OCI-LY7 (cell line): ENCODE data around the gene OR4D9. TPM values are rescaled to one million over a fixed set of nuclear protein-coding genes. Genes with fewer than 3 reads are reported as not detected.

Experiments
- BruUV-seq: library from RNA; stranded (reverse); fragments of 400-500 nt; replicated peaks from 2 replicates; lab custom pipeline; 2021; lab: Mats Ljungman, UMichigan
- CTCF ChIA-PET: fragments of 300-600 bp; sonication (Branson Sonifier 250); formaldehyde crosslinking; loops from one replicate; lab custom pipeline; 2022; ENCODE audit warnings: antibody characterized with exemption; ENCODE audit not compliant: unreplicated experiment; lab: Charles Lee
- POLR2A ChIA-PET: fragments of 300-600 bp; sonication (Branson Sonifier 250); formaldehyde crosslinking; loops from one replicate; lab custom pipeline; 2022; ENCODE audit warnings: antibody characterized with exemption; lab: Charles Lee
- DNase-seq: peaks from one replicate; pipeline ENCODE4 v3.0.0-alpha.2; 2015; ENCODE audit warnings: low spot score
- H2AFZ ChIP-seq: fragments of 200-600 bp; sonication (generic), shearing (Covaris generic); 2 replicates; pipeline ENCODE4 v1.6.1; 2014; ENCODE audit warnings: mild to moderate bottlenecking, antibody characterized with exemption, low read length, moderate library complexity
- H3K27ac ChIP-seq: fragments of 200-600 bp; sonication (generic); 2 replicates; pipeline ENCODE4 v1.5.1; 2014; ENCODE audit warnings: mixed run types, low read depth, mild to moderate bottlenecking, moderate library complexity, low read length, inconsistent platforms; ENCODE audit not compliant: poor library complexity, severe bottlenecking
- H3K36me3 ChIP-seq: fragments of 200-600 bp; sonication (generic); 2 replicates; pipeline ENCODE4 v1.6.1; 2014; ENCODE audit warnings: mild to moderate bottlenecking, antibody characterized with exemption, low read length, moderate library complexity, mixed read lengths; ENCODE audit not compliant: insufficient read depth
- H3K4me1 ChIP-seq: fragments of 200-600 bp; sonication (generic); 2 replicates; pipeline ENCODE4 v1.5.1; 2014; ENCODE audit warnings: mild to moderate bottlenecking, low read length; ENCODE audit not compliant: insufficient read depth, poor library complexity, severe bottlenecking
- H3K4me2 ChIP-seq: fragments of 200-600 bp; sonication (generic); 2 replicates; pipeline ENCODE4 v1.6.1; 2014; ENCODE audit warnings: mild to moderate bottlenecking, low read length
- H3K4me3 ChIP-seq: fragments of 200-600 bp; sonication (generic); 2 replicates; pipeline ENCODE4 v1.5.1; 2014; ENCODE audit warnings: mild to moderate bottlenecking, low read depth, low read length; ENCODE audit not compliant: poor library complexity, severe bottlenecking
- H3K79me2 ChIP-seq: fragments of 200-600 bp; sonication (generic); 2 replicates; pipeline ENCODE4 v1.6.1; 2016; ENCODE audit warnings: low read depth, mild to moderate bottlenecking, low read length, moderate library complexity, mixed read lengths; ENCODE audit not compliant: insufficient read depth
- H3K9me2 ChIP-seq: fragments of 200-600 bp; sonication (generic); 2 replicates; pipeline ENCODE4 v1.6.1; 2016; ENCODE audit warnings: mild to moderate bottlenecking, low read length, mixed read lengths; ENCODE audit not compliant: insufficient read depth
- H3K9me3 ChIP-seq: fragments of 200-600 bp; sonication (generic); 2 replicates; pipeline ENCODE4 v1.6.1; 2014; ENCODE audit warnings: mild to moderate bottlenecking, mixed run types, low read length, mixed read lengths
- H4K20me1 ChIP-seq: fragments of 200-600 bp; sonication (generic); 2 replicates; pipeline ENCODE4 v1.6.1; 2014; ENCODE audit warnings: mild to moderate bottlenecking, antibody characterized with exemption, low read length, moderate library complexity, mixed read lengths; ENCODE audit not compliant: insufficient read depth
- EZH2phosphoT487 ChIP-seq: fragments of 200-600 bp; sonication (generic); IDR thresholded peaks from 2 replicates; pipeline ENCODE4 v1.6.1; 2018; ENCODE audit warnings: low read depth, borderline replicate concordance, mild to moderate bottlenecking, mixed run types, antibody characterized with exemption, low read length, moderate library complexity, mixed read lengths
- intact Hi-C: fragments of 100-400 bp; cut with micrococcal nuclease; formaldehyde crosslinking; loops from one replicate; pipeline ENCODE4 v1.10.0; 2022; ENCODE audit not compliant: unreplicated experiment
- total RNA-seq, 2 experiments: library from RNA; depleted of rRNA in 1 of 2; stranded (reverse); fragments of >200 nt in 1 of 2; shearing (Covaris generic) in 1 of 2; gene quantifications; 2 replicates each; pipeline ENCODE4 v1.2.3, GENCODE V29; 2014 to 2022
- TF ChIP-seq, protein P1 (sequence below): fragments of 200-600 bp; sonication (generic); conservative IDR thresholded peaks from 2 replicates; pipeline ENCODE4 v1.5.1; 2014; ENCODE audit warnings: mild to moderate bottlenecking, antibody characterized with exemption, low read length, moderate library complexity, mixed read lengths

OR4D9 gene
- total RNA-seq, 2 experiments from 2014 or later, result not detected

DNA sequence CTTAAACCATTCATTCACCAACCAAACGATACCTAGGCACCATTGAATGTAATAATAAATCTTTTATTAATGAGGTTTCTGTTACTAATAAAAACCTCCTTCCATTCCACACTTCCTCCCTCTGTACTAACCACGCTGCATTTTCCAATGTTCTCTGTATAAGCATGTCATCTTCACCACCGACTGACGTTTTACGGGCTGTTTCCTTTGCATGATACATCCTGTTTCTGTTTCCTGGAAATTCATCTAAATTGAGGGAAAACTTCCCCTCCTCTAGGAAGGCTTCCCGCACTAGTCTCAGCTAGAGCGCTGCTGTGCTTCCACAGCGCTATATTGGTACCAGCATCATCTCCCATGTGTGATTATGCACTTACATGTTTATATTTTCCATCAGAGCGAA, 36.2 kb upstream of the OR4D9 start:
- intact Hi-C loops, result no loop called here
- Histone ChIP-seq H2AFZ (no peak overlapping the region), H3K36me3 (no peaks in the 10 kb centered on the region), H4K20me1 (no peaks in the 10 kb centered on the region), H3K27ac (no peak overlapping the region), H3K4me1 (peaks cover 8% of the 10 kb centered on the region), H3K4me2 (no peak overlapping the region), H3K4me3 (no peak overlapping the region), H3K79me2 (no peaks in the 10 kb centered on the region), H3K9me3 (no peaks in the 10 kb centered on the region), H3K9me2 (no peaks in the 10 kb centered on the region)
- BruUV-seq, result no TSS peak
- TF ChIP-seq, protein P1, sequence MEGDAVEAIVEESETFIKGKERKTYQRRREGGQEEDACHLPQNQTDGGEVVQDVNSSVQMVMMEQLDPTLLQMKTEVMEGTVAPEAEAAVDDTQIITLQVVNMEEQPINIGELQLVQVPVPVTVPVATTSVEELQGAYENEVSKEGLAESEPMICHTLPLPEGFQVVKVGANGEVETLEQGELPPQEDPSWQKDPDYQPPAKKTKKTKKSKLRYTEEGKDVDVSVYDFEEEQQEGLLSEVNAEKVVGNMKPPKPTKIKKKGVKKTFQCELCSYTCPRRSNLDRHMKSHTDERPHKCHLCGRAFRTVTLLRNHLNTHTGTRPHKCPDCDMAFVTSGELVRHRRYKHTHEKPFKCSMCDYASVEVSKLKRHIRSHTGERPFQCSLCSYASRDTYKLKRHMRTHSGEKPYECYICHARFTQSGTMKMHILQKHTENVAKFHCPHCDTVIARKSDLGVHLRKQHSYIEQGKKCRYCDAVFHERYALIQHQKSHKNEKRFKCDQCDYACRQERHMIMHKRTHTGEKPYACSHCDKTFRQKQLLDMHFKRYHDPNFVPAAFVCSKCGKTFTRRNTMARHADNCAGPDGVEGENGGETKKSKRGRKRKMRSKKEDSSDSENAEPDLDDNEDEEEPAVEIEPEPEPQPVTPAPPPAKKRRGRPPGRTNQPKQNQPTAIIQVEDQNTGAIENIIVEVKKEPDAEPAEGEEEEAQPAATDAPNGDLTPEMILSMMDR, result no peak
- TF ChIP-seq EZH2phosphoT487, result no peak
- POLR2A ChIA-PET, result interaction anchor here (0.6 kb wide), 1 partner anchor 84 kb away, joined by 4 read pairs; no protein-coding TSS in a partner anchor
- no peak for DNase-seq
- CTCF ChIA-PET, result no interaction called here

DNA sequence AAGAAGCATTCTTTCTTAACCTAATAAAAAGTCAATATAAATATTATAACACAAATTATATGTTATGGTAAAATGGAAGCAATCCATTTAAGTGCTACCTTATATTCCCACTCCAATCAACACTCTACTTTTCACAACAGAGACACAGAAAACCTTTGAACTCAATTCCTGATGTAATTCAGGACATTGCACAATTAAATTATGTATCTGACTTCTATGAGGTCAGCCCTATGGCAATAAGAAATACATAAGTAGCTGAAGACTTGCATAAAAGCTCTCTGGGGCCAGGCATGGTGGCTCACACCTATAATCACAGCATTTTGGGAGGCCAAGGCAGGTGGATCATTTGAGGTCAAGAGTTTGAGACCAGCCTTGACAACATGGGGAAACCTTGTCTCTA, 31.4 kb upstream of the OR4D9 start:
- Histone ChIP-seq H3K9me2 (no peaks in the 10 kb centered on the region), H3K4me3 (no peak overlapping the region), H2AFZ (no peak overlapping the region), H3K9me3 (no peaks in the 10 kb centered on the region), H3K79me2 (no peaks in the 10 kb centered on the region), H3K4me2 (no peak overlapping the region), H4K20me1 (no peaks in the 10 kb centered on the region), H3K4me1 (peaks cover 8% of the 10 kb centered on the region), H3K36me3 (no peaks in the 10 kb centered on the region), H3K27ac (no peak overlapping the region)
- DNase-seq, result no peak
- intact Hi-C loops, result no loop called here
- no peak for TF ChIP-seq EZH2phosphoT487
- TF ChIP-seq, protein P1, result no peak
- POLR2A ChIA-PET, result interaction anchor here (0.7 to 1.0 kb wide), 2 partner anchors 19 to 482 kb away, joined by 3 read pairs; no protein-coding TSS in a partner anchor
- CTCF ChIA-PET, result no interaction called here
- no TSS peak for BruUV-seq

DNA sequence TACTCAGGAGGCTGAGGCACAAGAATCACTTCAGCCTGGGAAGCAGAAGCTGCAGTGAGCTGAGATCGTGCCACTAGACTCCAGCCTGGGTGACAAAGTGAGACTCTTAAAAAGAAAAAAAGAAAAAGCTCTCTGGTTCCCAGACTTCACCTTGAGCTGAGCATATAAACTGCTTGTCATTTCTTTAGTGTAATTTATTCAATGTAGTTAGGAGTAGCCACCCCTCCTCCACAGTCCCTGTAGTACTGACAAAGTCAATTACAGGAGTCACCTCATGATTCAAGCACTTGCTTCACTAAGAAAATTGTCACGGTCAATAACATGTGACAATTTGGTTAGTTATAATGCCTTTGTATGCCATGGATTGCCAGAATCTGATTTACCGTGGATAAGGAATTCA, 31.0 kb upstream of the OR4D9 start:
- H2AFZ ChIP-seq, result no peak overlapping the region
- ChIA-PET POLR2A (interaction anchor here (0.6 to 1.0 kb wide), 3 partner anchors 19 to 987 kb away, joined by 3 read pairs; no protein-coding TSS in a partner anchor), CTCF (no interaction called here)
- H3K36me3 ChIP-seq, result no peaks in the 10 kb centered on the region
- intact Hi-C loops, result no loop called here
- no peak overlapping the region for H3K27ac ChIP-seq
- TF ChIP-seq, protein P1, result no peak
- TF ChIP-seq EZH2phosphoT487, result no peak
- H3K79me2 ChIP-seq, result no peaks in the 10 kb centered on the region
- H3K9me3 ChIP-seq, result no peaks in the 10 kb centered on the region
- H3K9me2 ChIP-seq, result no peaks in the 10 kb centered on the region
- H3K4me3 ChIP-seq, result no peak overlapping the region
- H3K4me2 ChIP-seq, result no peak overlapping the region
- no peaks in the 10 kb centered on the region for H4K20me1 ChIP-seq
- no TSS peak for BruUV-seq
- peaks cover 8% of the 10 kb centered on the region for H3K4me1 ChIP-seq
- DNase-seq, result no peak
